Ishikawa (cell line): ENCODE measurements around the gene FGGY.

ENCODE experiments used
- CEBPB ChIP-seq: IDR thresholded peaks from 2 replicates; pipeline ENCODE4 v1.6.1; 2012
- EGR1 ChIP-seq: IDR thresholded peaks from 2 replicates; pipeline ENCODE4 v1.6.1; 2012
- EP300 ChIP-seq: IDR thresholded peaks from 2 replicates; pipeline ENCODE4 v1.6.1; 2012; ENCODE audit warnings: borderline replicate concordance
- MAX ChIP-seq: IDR thresholded peaks from 2 replicates; pipeline ENCODE4 v1.6.1; 2012
- RAD21 ChIP-seq: IDR thresholded peaks from 2 replicates; pipeline ENCODE4 v1.6.1; 2012; ENCODE audit warnings: low read depth
- TAF1 ChIP-seq: IDR thresholded peaks from 2 replicates; pipeline ENCODE4 v1.6.1; 2012; ENCODE audit warnings: low read depth, mild to moderate bottlenecking
- USF1 ChIP-seq: IDR thresholded peaks from 2 replicates; pipeline ENCODE4 v1.6.1; 2012
- YY1 ChIP-seq: IDR thresholded peaks from 2 replicates; pipeline ENCODE4 v1.6.1; 2012; ENCODE audit warnings: low read depth

- TF ChIP-seq USF1 (no peak), RAD21 (no peak), CEBPB (no peak), EGR1 (no peak), EP300 (no peak), YY1 (no peak), MAX (no peak), TAF1 (no peak)
Measured at GRCh38 chr1:59481881-59482505, 185.1 kb downstream of the FGGY start.
